ENCODE results near the gene PROCA1.
A peak's percentile ranks its signal among the peaks of the same experiment; 100 is the strongest.
"Not testable (repeated sequence)": the region's sequence is repeated elsewhere in the genome, so short reads cannot be mapped to it uniquely, and the experiment has no call there.

Gene PROCA1

DNA sequence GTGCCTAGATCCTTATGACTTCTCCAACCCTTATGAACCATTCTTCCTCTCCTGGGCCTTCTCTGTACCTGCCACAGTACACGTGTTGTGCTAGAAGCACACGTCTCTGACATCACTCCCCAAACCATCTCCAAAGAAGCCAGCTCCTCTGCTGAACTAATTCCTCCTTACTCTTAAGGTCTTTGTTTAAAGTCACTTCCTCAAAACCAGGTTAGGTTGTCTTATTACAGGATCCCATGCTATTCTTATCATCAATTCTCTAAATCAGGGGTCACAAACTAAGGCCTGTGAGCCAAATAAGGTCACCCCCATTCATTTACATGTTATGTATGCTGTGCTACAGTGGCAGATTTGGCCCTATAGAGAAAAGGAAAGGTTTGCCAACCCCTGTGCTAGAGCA lies 45.7 kb downstream of the PROCA1 start:
- no peak for DNase-seq

DNA sequence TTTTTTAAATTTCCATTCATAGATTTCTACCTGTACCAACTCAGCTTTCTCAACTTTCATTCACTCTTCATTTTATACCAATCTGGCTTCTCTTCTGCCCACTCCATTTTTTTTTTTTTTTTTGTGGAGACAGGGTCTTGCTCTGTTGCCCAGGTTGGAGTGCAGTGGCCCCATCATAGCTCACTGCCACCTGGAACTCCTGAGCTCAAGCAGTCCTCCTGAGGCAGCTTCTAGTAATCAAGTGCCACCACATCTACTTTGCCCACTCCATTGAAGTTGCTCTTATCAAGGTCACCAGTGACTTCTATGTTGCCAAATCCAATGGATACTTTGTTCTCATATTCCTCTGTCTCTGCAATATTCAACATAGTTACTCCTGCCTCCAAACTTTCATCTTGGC lies 48.0 kb downstream of the PROCA1 start:
- no peak for DNase-seq

DNA sequence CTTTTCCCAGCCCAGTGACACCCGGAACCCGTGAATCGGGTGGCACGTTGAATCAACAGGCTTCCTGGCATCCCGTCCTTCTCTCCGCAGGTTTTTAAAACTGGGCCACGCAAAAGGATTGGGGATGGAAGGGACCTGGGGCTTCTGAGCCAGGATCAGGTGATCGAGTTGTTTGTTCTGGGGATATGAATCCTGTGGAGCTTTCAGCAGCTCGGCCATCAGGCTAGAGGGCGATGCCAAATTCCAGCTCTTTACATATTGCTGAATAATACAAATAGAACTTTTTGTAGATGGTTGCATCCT lies 49.2 kb downstream of the PROCA1 start:
- DNase-seq, result no peak

DNA sequence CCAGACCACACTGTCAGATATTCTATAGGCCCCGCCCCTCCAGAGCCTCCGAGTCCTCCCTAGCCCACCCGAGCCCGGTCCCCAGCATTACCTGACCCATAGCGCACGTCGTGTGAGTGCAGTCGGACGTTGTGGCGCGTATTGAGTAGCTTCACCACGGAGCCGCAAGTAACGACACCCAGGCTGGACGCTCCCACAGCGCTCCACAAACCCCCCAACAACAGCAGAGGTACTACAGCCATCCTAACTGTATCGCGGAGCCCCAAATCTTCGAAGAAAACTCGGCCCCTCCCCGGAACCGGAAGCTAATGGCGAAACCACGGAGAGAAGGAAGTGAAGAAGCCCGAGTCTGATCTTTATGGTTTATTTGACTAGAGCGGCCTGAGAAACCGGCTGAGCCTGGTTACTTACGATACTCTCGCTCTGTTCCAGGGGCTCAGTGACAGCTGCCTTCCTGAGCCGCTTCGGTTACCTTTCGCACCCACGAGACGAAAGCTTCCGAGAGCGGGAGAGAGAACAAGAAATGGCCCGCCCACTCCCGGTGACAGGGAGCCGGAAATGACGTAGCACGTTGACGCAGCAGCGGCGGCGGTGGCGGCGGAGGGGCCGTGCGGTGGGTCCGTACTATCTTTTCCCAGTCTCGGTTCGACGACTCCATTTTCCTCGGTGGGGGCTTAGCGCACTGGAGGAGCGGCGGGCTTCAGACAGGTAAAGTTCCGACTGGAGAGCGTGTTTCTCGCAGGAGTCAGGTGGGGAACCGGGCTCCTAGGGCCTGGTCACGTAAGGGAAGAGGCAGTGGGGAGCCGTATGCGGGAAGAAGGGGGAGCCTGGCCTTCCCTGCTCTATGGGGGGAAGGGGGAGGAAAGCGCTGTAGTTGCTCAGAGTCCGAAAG lies 49.8 kb downstream of the PROCA1 start, which contains the start of the genes SDF2 and SUPT6H:
Gene SDF2 (minus strand): TSS at position 272 of the 892 bp plus-strand sequence. CDS start 30 bp downstream, at position 242.
Gene SUPT6H (plus strand): TSS at position 571 of the 892 bp plus-strand sequence. CDS start 11,197 bp downstream, outside the sequence.
- DNase-seq, result peak; percentile 82

DNA sequence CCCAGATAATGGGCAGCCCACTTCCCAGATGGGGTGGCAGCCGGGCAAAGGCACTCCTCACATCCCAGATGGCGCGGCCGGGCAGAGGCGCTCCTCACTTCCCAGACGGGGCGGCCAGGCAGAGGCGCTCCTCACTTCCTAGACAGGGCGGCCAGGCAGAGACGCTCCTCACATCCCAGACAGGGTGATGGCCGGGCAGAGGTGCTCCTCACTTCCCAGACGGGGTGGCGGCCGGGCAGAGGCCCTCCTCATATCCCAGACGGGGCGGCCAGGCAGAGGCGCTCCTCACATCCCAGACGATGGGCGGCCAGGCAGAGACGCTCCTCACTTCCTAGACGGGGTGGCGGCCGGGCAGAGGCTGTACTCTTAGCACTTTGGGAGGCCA lies 52.2 kb downstream of the PROCA1 start:
- DNase-seq, result not testable (repeated sequence)

DNA sequence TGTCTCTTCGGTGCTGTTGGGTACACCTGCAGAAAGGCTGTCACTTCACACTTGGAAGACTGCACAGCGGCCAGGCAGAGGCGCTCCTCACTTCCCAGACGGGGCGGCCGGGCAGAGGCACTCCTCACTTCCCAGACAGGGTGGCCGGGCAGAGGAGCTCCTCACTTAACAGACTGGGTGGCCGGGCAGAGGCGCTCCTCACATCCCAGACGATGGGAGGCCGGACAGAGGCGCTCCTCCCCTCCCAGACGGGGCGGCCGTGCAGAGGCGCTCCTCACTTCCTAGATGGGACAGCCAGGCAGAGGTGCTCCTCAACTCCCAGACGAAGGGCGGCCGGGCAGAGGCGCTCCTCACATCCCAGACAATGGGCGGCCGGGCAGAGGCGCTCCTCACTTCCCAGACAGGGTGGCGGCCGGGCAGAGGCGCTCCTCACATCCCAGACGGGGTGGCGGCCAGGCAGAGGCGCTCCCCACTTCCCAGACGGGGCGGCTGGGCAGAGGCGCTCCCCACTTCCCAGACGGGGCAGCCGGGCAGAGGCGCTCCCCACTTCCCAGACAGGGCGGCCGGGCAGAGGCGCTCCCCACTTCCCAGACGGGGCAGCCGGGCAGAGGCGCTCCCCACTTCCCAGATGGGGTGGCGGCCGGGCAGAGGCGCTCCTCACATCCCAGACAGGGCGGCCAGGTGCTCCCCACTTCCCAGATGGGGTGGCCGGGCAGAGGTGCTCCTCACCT lies 52.8 kb downstream of the PROCA1 start:
- DNase-seq, result not testable (repeated sequence)

DNA sequence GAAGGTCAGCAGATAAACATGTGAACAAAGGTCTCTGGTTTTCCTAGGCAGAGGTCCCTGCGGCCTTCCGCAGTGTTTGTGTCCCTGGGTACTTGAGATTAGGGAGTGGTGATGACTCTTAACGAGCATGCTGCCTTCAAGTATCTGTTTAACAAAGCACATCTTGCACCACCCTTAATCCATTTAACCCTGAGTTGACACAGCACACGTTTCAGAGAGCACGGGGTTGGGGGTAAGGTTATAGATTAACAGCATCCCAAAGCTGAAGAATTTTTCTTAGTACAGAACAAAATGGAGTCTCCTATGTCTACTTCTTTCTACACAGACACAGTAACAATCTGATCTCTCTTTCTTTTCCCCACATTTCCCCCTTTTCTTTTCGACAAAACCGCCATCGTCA lies 53.3 kb downstream of the PROCA1 start:
- DNase-seq, result not testable (repeated sequence)

DNA sequence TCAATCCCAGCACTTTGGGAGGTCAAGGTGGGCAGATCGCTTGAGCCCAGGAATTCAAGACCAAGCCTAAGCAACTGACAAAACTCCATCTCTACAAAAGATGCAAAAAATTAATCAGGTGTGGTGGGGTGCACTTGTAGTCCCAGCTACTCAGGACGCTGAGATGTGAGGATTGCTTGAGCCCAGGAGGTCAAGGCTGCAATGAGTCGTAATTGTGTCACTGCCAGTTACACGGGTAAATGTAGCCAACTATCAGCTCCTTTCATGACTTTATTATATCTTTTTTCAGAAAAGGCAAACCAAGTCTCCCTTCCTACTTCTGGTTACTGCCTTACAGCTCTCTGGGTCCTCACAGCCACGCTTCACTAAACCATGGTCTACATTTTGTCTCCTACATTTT lies 53.9 kb downstream of the PROCA1 start:
- no peak for DNase-seq

DNA sequence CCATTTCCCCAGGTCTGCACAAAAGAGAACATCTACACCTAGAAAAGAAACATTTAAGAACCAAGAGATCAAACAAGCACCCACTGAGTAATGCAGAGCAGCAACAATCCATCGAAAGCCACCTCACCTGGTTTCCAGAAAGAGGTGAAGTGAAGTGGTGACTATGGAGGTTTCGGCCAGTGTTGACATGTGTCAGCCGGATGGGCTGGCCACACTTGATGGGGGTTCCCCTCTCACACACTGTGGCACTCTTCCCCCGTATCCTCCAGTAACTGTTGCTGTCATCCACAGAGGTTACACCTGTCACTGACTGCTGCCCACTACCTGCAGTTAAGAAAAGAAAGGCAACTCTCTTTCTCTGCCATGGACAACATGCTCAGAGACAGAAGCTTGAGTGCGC lies 56.5 kb downstream of the PROCA1 start:
- no peak for DNase-seq
